ENCODE results near the gene ELAVL1.

GRCh38 chr19:7999376-7999775, 6.1 kb downstream of the ELAVL1 start:
- TF ChIP-seq ZNF274 (IDR thresholded peaks at IDR 0.05; ENCODE audit: low read depth, low read length) (no peak), YY1 (IDR thresholded peaks at IDR 0.05; ENCODE audit: insufficient read depth, insufficient read length) (no peak)

Data from NT2/D1 (cell line).